ENCODE measurements around the gene NTRK2. TPM values are rescaled to one million over a fixed set of nuclear protein-coding genes. Genes with fewer than 3 reads are reported as not detected.

Gene NTRK2
- total RNA-seq, 1 donor from 2014 or later, result 4.6 TPM

DNA sequence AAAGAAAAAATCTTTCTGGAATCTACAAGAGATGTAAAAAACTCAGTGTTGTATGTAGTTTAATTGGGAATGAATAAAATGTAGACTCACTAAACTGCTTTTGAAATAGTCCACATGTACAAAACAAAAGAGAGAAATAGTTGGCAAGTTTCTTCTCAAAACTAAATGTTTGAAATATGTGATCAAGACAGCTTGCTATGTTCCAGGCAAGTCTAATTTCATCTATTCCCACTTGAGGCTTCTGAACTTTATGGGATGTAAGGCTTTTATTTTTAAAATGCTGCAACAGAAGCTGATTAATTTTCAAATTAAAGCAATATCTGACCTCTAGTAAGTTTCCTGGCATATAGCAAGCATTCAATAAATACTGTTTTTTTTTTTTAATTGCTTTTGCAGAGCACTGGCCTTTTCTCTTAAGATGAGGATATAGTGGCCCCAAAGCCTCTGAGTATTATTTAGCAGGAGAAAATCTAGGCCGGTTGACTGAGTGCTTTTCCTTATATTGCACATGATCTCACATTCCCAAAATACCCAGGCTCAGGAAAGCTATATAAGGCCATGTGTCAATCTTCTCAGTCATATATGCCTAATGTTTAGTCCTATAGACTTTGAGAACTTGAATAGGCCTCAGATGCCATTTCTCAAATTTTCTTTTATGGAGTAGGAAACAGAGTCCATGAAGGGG lies 183.2 kb downstream of the NTRK2 start:
- DNase-seq (ENCODE audit: low read depth), result no peak
- no peaks in the 10 kb centered on the region for H3K36me3 ChIP-seq (ENCODE audit: insufficient read depth, low read length)
- H3K4me2 ChIP-seq (ENCODE audit: low read length), result peak overlapping the region; percentile 72
- Mint-ChIP-seq H3K4me1 (ENCODE audit: low read depth, unreplicated experiment) (peaks cover 25% of the 10 kb centered on the region), H3K36me3 (ENCODE audit: low read depth, unreplicated experiment) (no peaks in the 10 kb centered on the region), H3K9me3 (ENCODE audit: unreplicated experiment) (no peaks in the 10 kb centered on the region), H3K4me3 (ENCODE audit: unreplicated experiment) (no peak overlapping the region), H3K27me3 (ENCODE audit: low read depth, unreplicated experiment) (no peaks in the 10 kb centered on the region), H3K27ac (ENCODE audit: unreplicated experiment) (peak overlapping the region; percentile 98)
- no peak for FAIRE-seq
- no peaks in the 10 kb centered on the region for H3K27me3 ChIP-seq (ENCODE audit: insufficient read depth, low read length)
- H4K20me1 ChIP-seq (ENCODE audit: insufficient read depth, low read length), result no peaks in the 10 kb centered on the region
- no peak overlapping the region for H2AFZ ChIP-seq (ENCODE audit: low read depth, low read length)
- no peak overlapping the region for H3K4me3 ChIP-seq (ENCODE audit: insufficient read depth, low read depth, low read length)
- TF ChIP-seq CTCF (IDR thresholded peaks at IDR 0.05; ENCODE audit: insufficient read depth, low read depth, low read length) (no peak), EZH2 (IDR thresholded peaks at IDR 0.05; ENCODE audit: insufficient read depth, low read length) (no peak)
- H3K9ac ChIP-seq (ENCODE audit: low read length), result peak overlapping the region; percentile 26
- H3K79me2 ChIP-seq (ENCODE audit: insufficient read depth, low read length), result no peaks in the 10 kb centered on the region
- H3K9me3 ChIP-seq (ENCODE audit: insufficient read depth, low read depth, low read length), result no peaks in the 10 kb centered on the region
- peak overlapping the region; percentile 16 for H3K27ac ChIP-seq (ENCODE audit: low read depth, low read length)
- peaks cover 14% of the 10 kb centered on the region for H3K4me1 ChIP-seq (ENCODE audit: insufficient read depth, low read length)

DNA sequence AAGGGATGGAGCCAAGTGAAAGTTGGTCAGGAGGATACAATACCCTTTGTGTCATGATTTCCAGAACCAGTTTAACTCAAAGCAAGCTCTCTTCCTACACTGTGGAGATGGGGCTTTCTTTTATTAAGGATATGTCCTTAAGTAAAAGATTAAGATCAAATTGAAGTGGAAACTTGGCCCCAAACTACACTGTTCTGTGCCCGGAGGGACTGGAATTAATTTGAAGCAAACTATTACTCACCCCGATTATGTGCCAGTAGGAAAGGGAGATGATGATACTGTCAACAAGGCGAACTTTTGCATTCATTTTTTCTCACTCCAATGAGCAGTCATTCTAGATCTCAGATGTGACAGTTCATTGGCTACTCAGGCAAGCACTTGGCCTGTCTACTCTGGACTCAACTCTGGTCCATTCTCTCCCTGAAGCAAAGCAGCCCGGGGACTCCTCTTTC lies 186.7 kb downstream of the NTRK2 start:
- no peak overlapping the region for H3K4me3 Mint-ChIP-seq (ENCODE audit: unreplicated experiment)
- no peaks in the 10 kb centered on the region for H4K20me1 ChIP-seq (ENCODE audit: insufficient read depth, low read length)
- no peak for FAIRE-seq
- peak; percentile 63 for DNase-seq (ENCODE audit: low read depth)
- H2AFZ ChIP-seq (ENCODE audit: low read depth, low read length), result no peak overlapping the region
- H3K27ac Mint-ChIP-seq (ENCODE audit: unreplicated experiment), result no peak overlapping the region
- no peak overlapping the region for H3K9ac ChIP-seq (ENCODE audit: low read length)
- peaks cover 1% of the 10 kb centered on the region for H3K9me3 Mint-ChIP-seq (ENCODE audit: unreplicated experiment)
- H3K4me1 Mint-ChIP-seq (ENCODE audit: low read depth, unreplicated experiment), result peaks cover 33% of the 10 kb centered on the region
- H3K27ac ChIP-seq (ENCODE audit: low read depth, low read length), result no peak overlapping the region
- H3K9me3 ChIP-seq (ENCODE audit: insufficient read depth, low read depth, low read length), result no peaks in the 10 kb centered on the region
- no peaks in the 10 kb centered on the region for H3K36me3 ChIP-seq (ENCODE audit: insufficient read depth, low read length)
- no peaks in the 10 kb centered on the region for H3K27me3 Mint-ChIP-seq (ENCODE audit: low read depth, unreplicated experiment)
- no peaks in the 10 kb centered on the region for H3K36me3 Mint-ChIP-seq (ENCODE audit: low read depth, unreplicated experiment)
- TF ChIP-seq EZH2 (IDR thresholded peaks at IDR 0.05; ENCODE audit: insufficient read depth, low read length) (no peak), CTCF (IDR thresholded peaks at IDR 0.05; ENCODE audit: insufficient read depth, low read depth, low read length) (no peak)
- peaks cover under 1% of the 10 kb centered on the region for H3K27me3 ChIP-seq (ENCODE audit: insufficient read depth, low read length)
- no peak overlapping the region for H3K4me3 ChIP-seq (ENCODE audit: insufficient read depth, low read depth, low read length)
- H3K4me1 ChIP-seq (ENCODE audit: insufficient read depth, low read length), result peaks cover 16% of the 10 kb centered on the region
- H3K79me2 ChIP-seq (ENCODE audit: insufficient read depth, low read length), result no peaks in the 10 kb centered on the region
- no peak overlapping the region for H3K4me2 ChIP-seq (ENCODE audit: low read length)

- Mint-ChIP-seq H3K27me3 (ENCODE audit: low read depth, unreplicated experiment) (no peaks in the 10 kb centered on the region), H3K36me3 (ENCODE audit: low read depth, unreplicated experiment) (no peaks in the 10 kb centered on the region), H3K4me3 (ENCODE audit: unreplicated experiment) (no peak overlapping the region), H3K27ac (ENCODE audit: unreplicated experiment) (no peak overlapping the region), H3K9me3 (ENCODE audit: unreplicated experiment) (peaks cover 1% of the 10 kb centered on the region), H3K4me1 (ENCODE audit: low read depth, unreplicated experiment) (peaks cover 25% of the 10 kb centered on the region)
- Histone ChIP-seq H3K9me3 (ENCODE audit: insufficient read depth, low read depth, low read length) (no peaks in the 10 kb centered on the region), H4K20me1 (ENCODE audit: insufficient read depth, low read length) (no peaks in the 10 kb centered on the region), H2AFZ (ENCODE audit: low read depth, low read length) (no peak overlapping the region), H3K9ac (ENCODE audit: low read length) (no peak overlapping the region), H3K79me2 (ENCODE audit: insufficient read depth, low read length) (no peaks in the 10 kb centered on the region), H3K4me3 (ENCODE audit: insufficient read depth, low read depth, low read length) (no peak overlapping the region), H3K27ac (ENCODE audit: low read depth, low read length) (no peak overlapping the region), H3K27me3 (ENCODE audit: insufficient read depth, low read length) (peaks cover 4% of the 10 kb centered on the region), H3K4me2 (ENCODE audit: low read length) (no peak overlapping the region), H3K36me3 (ENCODE audit: insufficient read depth, low read length) (no peaks in the 10 kb centered on the region), H3K4me1 (ENCODE audit: insufficient read depth, low read length) (peaks cover 7% of the 10 kb centered on the region)
- FAIRE-seq, result no peak
- no peak for DNase-seq (ENCODE audit: low read depth)
- TF ChIP-seq CTCF (IDR thresholded peaks at IDR 0.05; ENCODE audit: insufficient read depth, low read depth, low read length), result no peak
- TF ChIP-seq EZH2 (IDR thresholded peaks at IDR 0.05; ENCODE audit: insufficient read depth, low read length), result no peak
Observed at GRCh38 chr9:84857211-84857610, 187.7 kb downstream of the NTRK2 start.
